Nephron (organoid): Measurements from ENCODE around the gene TEX51.

Source experiments
- H3K27ac Mint-ChIP-seq, 3 experiments: 2 replicates each; pipeline ENCODE4 v1.8.0; 2020; ENCODE audit warnings: mixed read lengths in 3 of 3, mild to moderate bottlenecking in 2 of 3, moderate library complexity in 1 of 3
- H3K27me3 Mint-ChIP-seq: 2 replicates; pipeline ENCODE4 v1.8.0; 2021; ENCODE audit warnings: low read depth, mild to moderate bottlenecking, moderate library complexity, mixed read lengths
- H3K36me3 Mint-ChIP-seq: 2 replicates; pipeline ENCODE4 v1.8.0; 2020; ENCODE audit warnings: low read depth, mixed read lengths
- H3K4me1 Mint-ChIP-seq: 2 replicates; pipeline ENCODE4 v1.8.0; 2020; ENCODE audit warnings: mixed read lengths
- H3K4me3 Mint-ChIP-seq, 3 experiments: 2 replicates each; pipeline ENCODE4 v1.8.0; 2020; ENCODE audit warnings: mild to moderate bottlenecking in 3 of 3, mixed read lengths in 3 of 3, moderate library complexity in 2 of 3
- H3K9me3 Mint-ChIP-seq: 2 replicates; pipeline ENCODE4 v1.8.0; 2020; ENCODE audit warnings: mixed read lengths
- TF ChIP-seq, protein P1 (sequence below), 3 experiments: fragments of 200-600 bp; sonication (generic); IDR thresholded peaks; one replicate each; pipeline ENCODE4 v1.5.0; 2021; ENCODE audit warnings: antibody characterized with exemption in 3 of 3; ENCODE audit not compliant: unreplicated experiment in 3 of 3

TEX51 gene

DNA sequence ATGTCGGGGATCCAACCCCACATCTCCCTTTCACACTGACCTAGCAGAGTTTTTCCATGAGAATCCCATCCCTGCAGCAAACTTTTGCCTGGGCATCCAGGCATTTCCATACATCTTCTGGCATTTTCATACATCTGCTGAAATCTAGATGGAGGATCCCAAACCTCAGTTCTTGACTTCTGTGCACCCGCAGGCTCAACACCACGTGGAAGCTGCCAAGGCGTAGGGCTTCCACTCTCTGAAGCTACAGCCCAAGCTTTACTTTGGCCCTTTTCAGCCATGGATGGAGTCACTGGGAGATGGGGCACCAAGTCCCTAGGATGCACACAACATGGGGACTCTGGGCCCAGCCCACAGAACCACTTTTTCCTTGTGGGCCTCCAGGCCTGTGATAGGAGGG is 32.2 kb upstream of the TEX51 start:
- Mint-ChIP-seq H3K27me3 (no peaks in the 10 kb centered on the region), H3K9me3 (peaks cover 13% of the 10 kb centered on the region), H3K4me3 (no peak overlapping the region), H3K36me3 (no peaks in the 10 kb centered on the region), H3K27ac (no peak overlapping the region), H3K4me1 (no peaks in the 10 kb centered on the region)
- TF ChIP-seq, protein P1, sequence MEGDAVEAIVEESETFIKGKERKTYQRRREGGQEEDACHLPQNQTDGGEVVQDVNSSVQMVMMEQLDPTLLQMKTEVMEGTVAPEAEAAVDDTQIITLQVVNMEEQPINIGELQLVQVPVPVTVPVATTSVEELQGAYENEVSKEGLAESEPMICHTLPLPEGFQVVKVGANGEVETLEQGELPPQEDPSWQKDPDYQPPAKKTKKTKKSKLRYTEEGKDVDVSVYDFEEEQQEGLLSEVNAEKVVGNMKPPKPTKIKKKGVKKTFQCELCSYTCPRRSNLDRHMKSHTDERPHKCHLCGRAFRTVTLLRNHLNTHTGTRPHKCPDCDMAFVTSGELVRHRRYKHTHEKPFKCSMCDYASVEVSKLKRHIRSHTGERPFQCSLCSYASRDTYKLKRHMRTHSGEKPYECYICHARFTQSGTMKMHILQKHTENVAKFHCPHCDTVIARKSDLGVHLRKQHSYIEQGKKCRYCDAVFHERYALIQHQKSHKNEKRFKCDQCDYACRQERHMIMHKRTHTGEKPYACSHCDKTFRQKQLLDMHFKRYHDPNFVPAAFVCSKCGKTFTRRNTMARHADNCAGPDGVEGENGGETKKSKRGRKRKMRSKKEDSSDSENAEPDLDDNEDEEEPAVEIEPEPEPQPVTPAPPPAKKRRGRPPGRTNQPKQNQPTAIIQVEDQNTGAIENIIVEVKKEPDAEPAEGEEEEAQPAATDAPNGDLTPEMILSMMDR (IDR thresholded peaks at IDR 0.05; ENCODE audit: unreplicated experiment in 3 of 3): no peak

- no peaks in the 10 kb centered on the region for H3K4me1 Mint-ChIP-seq
- no peaks in the 10 kb centered on the region for H3K36me3 Mint-ChIP-seq
- no peak overlapping the region for H3K4me3 Mint-ChIP-seq
- H3K27me3 Mint-ChIP-seq: no peaks in the 10 kb centered on the region
- TF ChIP-seq, protein P1 (IDR thresholded peaks at IDR 0.05; ENCODE audit: unreplicated experiment in 3 of 3): no peak
- peaks cover 11% of the 10 kb centered on the region for H3K9me3 Mint-ChIP-seq
- H3K27ac Mint-ChIP-seq: no peak overlapping the region
Observed at GRCh38 chr2:126874961-126875360, 23.7 kb upstream of the TEX51 start.

- Mint-ChIP-seq H3K36me3 (no peaks in the 10 kb centered on the region), H3K27me3 (no peaks in the 10 kb centered on the region), H3K4me3 (no peak overlapping the region), H3K27ac (no peak overlapping the region), H3K9me3 (peaks cover 11% of the 10 kb centered on the region), H3K4me1 (no peaks in the 10 kb centered on the region)
- TF ChIP-seq, protein P1 (IDR thresholded peaks at IDR 0.05; ENCODE audit: unreplicated experiment in 3 of 3): no peak
Observed at GRCh38 chr2:126876631-126877030, 22.1 kb upstream of the TEX51 start.

DNA sequence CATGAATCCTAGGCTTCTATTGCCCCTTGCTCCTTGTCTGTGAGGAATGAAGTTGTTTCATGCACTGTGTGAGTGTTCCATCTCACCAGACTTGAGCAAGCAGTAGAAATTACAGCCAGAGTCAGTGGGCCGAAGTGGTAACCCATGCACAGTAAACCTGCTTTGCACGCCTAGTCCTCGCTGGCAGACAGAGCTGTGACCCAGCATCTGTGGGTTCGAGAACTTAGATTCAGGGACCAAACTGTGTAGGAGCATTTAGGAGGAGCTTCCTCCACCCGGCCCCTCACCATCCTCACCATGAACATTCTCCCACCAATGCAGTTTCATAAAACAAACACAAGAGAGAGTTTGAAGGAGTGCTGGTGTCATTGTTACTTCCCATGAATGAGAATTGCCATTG is 21.6 kb upstream of the TEX51 start:
- no peak overlapping the region for H3K4me3 Mint-ChIP-seq
- H3K9me3 Mint-ChIP-seq: peaks cover 11% of the 10 kb centered on the region
- no peak overlapping the region for H3K27ac Mint-ChIP-seq
- no peaks in the 10 kb centered on the region for H3K36me3 Mint-ChIP-seq
- H3K4me1 Mint-ChIP-seq: no peaks in the 10 kb centered on the region
- TF ChIP-seq, protein P1 (IDR thresholded peaks at IDR 0.05; ENCODE audit: unreplicated experiment in 3 of 3): no peak
- H3K27me3 Mint-ChIP-seq: no peaks in the 10 kb centered on the region

DNA sequence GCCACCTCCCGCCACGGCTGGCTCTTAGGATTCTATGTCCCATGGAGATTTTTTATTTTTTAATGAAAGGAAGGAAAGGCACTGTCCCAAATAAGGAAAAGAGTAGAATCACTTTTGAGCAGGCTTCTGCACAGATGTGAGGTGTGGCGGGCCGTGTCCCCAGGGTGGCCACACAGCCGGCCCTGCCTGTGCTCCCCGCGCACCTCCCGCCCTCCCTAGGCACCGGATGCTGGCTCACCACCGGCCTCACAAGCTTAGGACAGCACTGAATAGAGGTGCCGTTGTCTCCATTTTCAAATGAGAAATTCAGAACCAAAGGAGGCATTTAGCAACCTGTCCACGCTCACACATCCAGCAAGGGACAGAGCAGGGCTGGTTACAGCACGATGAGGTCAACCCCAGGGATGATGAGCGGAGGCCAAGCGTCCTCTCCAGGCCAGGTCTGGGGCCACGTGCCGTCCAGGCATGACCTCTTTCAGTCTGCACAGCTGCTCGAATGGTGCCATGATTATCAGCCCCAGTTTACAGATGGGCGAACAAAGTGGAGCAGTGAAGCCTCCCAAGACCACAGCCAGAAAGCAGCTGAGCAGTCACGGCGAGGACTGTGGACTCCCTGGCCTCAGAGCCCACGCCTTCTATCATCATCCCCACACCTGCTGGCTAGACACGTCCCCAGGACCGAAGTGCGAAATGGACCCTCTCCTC is 20.7 kb upstream of the TEX51 start:
- Mint-ChIP-seq H3K27ac (no peak overlapping the region), H3K9me3 (peaks cover 11% of the 10 kb centered on the region), H3K4me1 (no peaks in the 10 kb centered on the region), H3K27me3 (peaks cover 5% of the 10 kb centered on the region), H3K4me3 (no peak overlapping the region), H3K36me3 (no peaks in the 10 kb centered on the region)
- TF ChIP-seq, protein P1 (IDR thresholded peaks at IDR 0.05; ENCODE audit: unreplicated experiment in 3 of 3): no peak

DNA sequence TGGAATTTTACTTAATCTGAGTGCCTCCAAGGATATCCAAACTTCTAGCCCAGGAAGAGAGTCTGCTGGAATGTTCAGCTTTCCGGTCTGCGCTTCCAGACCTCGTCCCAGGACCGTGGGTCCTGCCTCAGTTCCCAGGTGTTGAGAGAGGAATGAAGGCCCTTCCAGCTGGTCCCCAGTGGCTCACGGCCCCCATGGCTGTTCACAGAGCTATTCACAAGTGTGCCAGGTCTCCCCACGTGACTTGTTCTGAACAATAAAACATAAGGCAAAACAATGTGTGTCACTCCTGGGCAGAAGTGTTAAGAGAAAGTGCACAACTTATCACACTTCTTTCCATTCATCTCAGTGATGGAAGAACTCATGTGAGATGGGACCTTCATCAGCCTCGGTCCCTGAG is 20.1 kb upstream of the TEX51 start:
- Mint-ChIP-seq H3K4me1 (no peaks in the 10 kb centered on the region), H3K27ac (no peak overlapping the region), H3K27me3 (peaks cover 5% of the 10 kb centered on the region), H3K9me3 (peaks cover 11% of the 10 kb centered on the region), H3K36me3 (no peaks in the 10 kb centered on the region), H3K4me3 (no peak overlapping the region)
- TF ChIP-seq, protein P1 (IDR thresholded peaks at IDR 0.05; ENCODE audit: unreplicated experiment in 3 of 3): no peak
